H1 (cell line): ENCODE measurements around the gene RSBN1. TPM values are rescaled to one million over a fixed set of nuclear protein-coding genes. Genes with fewer than 3 reads are reported as not detected.

Experiments
- CTCF ChIA-PET: fragments of 300-600 bp; sonication (Branson Sonifier 250); formaldehyde crosslinking; loops from one replicate; lab custom pipeline; 2021; ENCODE audit not compliant: partially characterized antibody; lab: Charles Lee
- POLR2A ChIA-PET: fragments of 300-600 bp; sonication (Branson Sonifier 250); formaldehyde crosslinking; loops from one replicate; lab custom pipeline; 2021; ENCODE audit warnings: inconsistent platforms; ENCODE audit not compliant: partially characterized antibody; lab: Charles Lee
- DNase-seq, 2 experiments: peaks; one replicate each; pipeline versions ENCODE4 v3.0.0 to v3.0.0-alpha.2; 2010 to 2022; ENCODE audit warnings: low spot score in 2 of 2, low read depth in 1 of 2, mixed read lengths in 1 of 2
- FAIRE-seq: peaks from 2 replicates; lab custom pipeline; 2011; peaks lifted over from hg19 to GRCh38; lab: Jason Lieb, UNC
- H2AFZ ChIP-seq: 2 replicates; pipeline ENCODE4 v1.8.1; 2012; ENCODE audit warnings: low read length, inconsistent platforms
- H2AK5ac ChIP-seq: 2 replicates; pipeline ENCODE4 v1.6.1; 2013; ENCODE audit warnings: low read depth, low read length
- H2BK120ac ChIP-seq: replicated peaks from 2 replicates; pipeline ENCODE3; 2013; ENCODE audit warnings: low read depth, low read length, inconsistent platforms
- H2BK12ac ChIP-seq: 2 replicates; pipeline ENCODE4 v1.6.1; 2013; ENCODE audit warnings: low read depth, low read length
- H2BK15ac ChIP-seq: 2 replicates; pipeline ENCODE4 v1.6.1; 2013; ENCODE audit warnings: low read length
- H2BK20ac ChIP-seq: 2 replicates; pipeline ENCODE4 v1.6.1; 2013; ENCODE audit warnings: low read length
- H2BK5ac ChIP-seq: 2 replicates; pipeline ENCODE4 v1.6.1; 2013; ENCODE audit warnings: low read depth, low read length
- H3K14ac ChIP-seq: 2 replicates; pipeline ENCODE4 v1.6.1; 2013; ENCODE audit warnings: inconsistent platforms; ENCODE audit not compliant: insufficient read length
- H3K18ac ChIP-seq: 2 replicates; pipeline ENCODE4 v1.6.1; 2013; ENCODE audit warnings: low read length; ENCODE audit errors: extremely low read depth
- H3K23ac ChIP-seq: 2 replicates; pipeline ENCODE4 v1.6.1; 2013; ENCODE audit warnings: inconsistent platforms; ENCODE audit not compliant: insufficient read length
- H3K23me2 ChIP-seq: 2 replicates; pipeline ENCODE4 v1.6.1; 2013; ENCODE audit warnings: low read depth, low read length
- H3K27ac ChIP-seq: 2 replicates; pipeline ENCODE4 v1.6.1; 2011; ENCODE audit warnings: low read depth, low read length, inconsistent platforms
- H3K27me3 ChIP-seq, 4 experiments: replicated peaks in 1 of 4; 1 replicate in 1 of 4; 2 replicates in 3 of 4; pipeline versions ENCODE4 v1.6.1 to v1.8.1; 2011 to 2013; ENCODE audit warnings: low read length in 3 of 4, mild to moderate bottlenecking in 3 of 4, inconsistent platforms in 2 of 4, mixed read lengths in 2 of 4, moderate library complexity in 1 of 4; ENCODE audit not compliant: control insufficient read depth in 3 of 4, insufficient read depth in 3 of 4; ENCODE audit errors: extremely low read depth in 1 of 4
- H3K36me3 ChIP-seq, 4 experiments: 2 replicates each; pipeline versions ENCODE4 v1.6.1 to v1.8.1; 2011 to 2013; ENCODE audit warnings: mild to moderate bottlenecking in 4 of 4, low read length in 3 of 4, moderate library complexity in 2 of 4, control low read depth in 1 of 4, inconsistent platforms in 1 of 4; ENCODE audit not compliant: insufficient read depth in 4 of 4, control insufficient read depth in 2 of 4
- H3K4ac ChIP-seq: replicated peaks from 2 replicates; pipeline ENCODE3; 2013; ENCODE audit warnings: low read length, low read depth, mixed read lengths, inconsistent platforms; ENCODE audit not compliant: insufficient read length
- H3K4me1 ChIP-seq, 4 experiments: replicated peaks in 1 of 4; 1 replicate in 1 of 4; 2 replicates in 3 of 4; pipeline versions ENCODE4 v1.6.1 to v1.8.1; 2011 to 2013; ENCODE audit warnings: low read length in 3 of 4, inconsistent platforms in 2 of 4, mixed read lengths in 1 of 4; ENCODE audit not compliant: insufficient read depth in 4 of 4, control insufficient read depth in 3 of 4
- H3K4me2 ChIP-seq, 2 experiments: 2 replicates each; pipeline versions ENCODE4 v1.6.1 to v1.8.1; 2011 to 2013; ENCODE audit warnings: low read depth in 2 of 2, low read length in 2 of 2, control low read depth in 1 of 2, inconsistent platforms in 1 of 2, mild to moderate bottlenecking in 1 of 2; ENCODE audit not compliant: insufficient read depth in 1 of 2
- H3K4me3 ChIP-seq, 4 experiments: fragments of 200-600, 300-600 bp in 1 of 4; sonication (generic), shearing (Covaris generic), sonication (Bioruptor Twin) in 1 of 4; 2 replicates each; pipeline versions ENCODE4 v1.5.1 to v1.8.1; 2011 to 2016; ENCODE audit warnings: low read length in 4 of 4, low read depth in 3 of 4, control low read depth in 2 of 4, inconsistent platforms in 2 of 4, mild to moderate bottlenecking in 2 of 4, mixed read lengths in 1 of 4, moderate library complexity in 1 of 4; ENCODE audit not compliant: insufficient read depth in 2 of 4; ENCODE audit errors: extremely low read depth in 1 of 4
- H3K56ac ChIP-seq: replicated peaks from 2 replicates; pipeline ENCODE3; 2013; ENCODE audit warnings: low read depth, mild to moderate bottlenecking, mixed read lengths, low read length, inconsistent platforms; ENCODE audit not compliant: insufficient read length
- H3K79me1 ChIP-seq: 2 replicates; pipeline ENCODE4 v1.6.1; 2013; ENCODE audit warnings: low read depth, low read length, control low read depth
- H3K79me2 ChIP-seq, 2 experiments: 2 replicates each; pipeline versions ENCODE4 v1.6.1 to v1.8.1; 2012 to 2013; ENCODE audit warnings: low read length in 2 of 2, mild to moderate bottlenecking in 2 of 2, inconsistent platforms in 1 of 2; ENCODE audit not compliant: insufficient read depth in 2 of 2, control insufficient read depth in 1 of 2
- H3K9ac ChIP-seq, 4 experiments: replicated peaks in 1 of 4; 1 replicate in 1 of 4; 2 replicates in 3 of 4; pipeline versions ENCODE4 v1.6.1 to v1.8.1; 2011 to 2013; ENCODE audit warnings: low read depth in 3 of 4, low read length in 3 of 4, control low read depth in 2 of 4, mild to moderate bottlenecking in 2 of 4, moderate library complexity in 2 of 4, inconsistent platforms in 1 of 4; ENCODE audit errors: extremely low read depth in 1 of 4
- H3K9me3 ChIP-seq, 2 experiments: 2 replicates each; pipeline versions ENCODE4 v1.6.1 to v1.8.1; 2012 to 2013; ENCODE audit warnings: mild to moderate bottlenecking in 2 of 2, moderate library complexity in 2 of 2, control low read depth in 1 of 2, inconsistent platforms in 1 of 2, low read depth in 1 of 2, low read length in 1 of 2, mixed read lengths in 1 of 2; ENCODE audit not compliant: insufficient read depth in 2 of 2
- H4K20me1 ChIP-seq, 2 experiments: replicated peaks in 1 of 2; 2 replicates each; pipeline versions ENCODE3 to v1.8.1; 2011 to 2013; ENCODE audit warnings: inconsistent platforms in 2 of 2, low read length in 2 of 2, mild to moderate bottlenecking in 1 of 2; ENCODE audit not compliant: insufficient read depth in 2 of 2, control insufficient read depth in 1 of 2
- H4K5ac ChIP-seq: 2 replicates; pipeline ENCODE4 v1.6.1; 2013; ENCODE audit warnings: low read length, low read depth, mixed read lengths, inconsistent platforms; ENCODE audit not compliant: insufficient read length
- H4K8ac ChIP-seq: 2 replicates; pipeline ENCODE4 v1.8.0; 2013; ENCODE audit warnings: mild to moderate bottlenecking, moderate library complexity, low read length, inconsistent platforms; ENCODE audit not compliant: insufficient read depth; ENCODE audit errors: extremely low read depth
- H4K91ac ChIP-seq: replicated peaks from 2 replicates; pipeline ENCODE3; 2013; ENCODE audit warnings: low read length, mixed read lengths, inconsistent platforms; ENCODE audit not compliant: insufficient read length
- ATF2 ChIP-seq: IDR thresholded peaks from 2 replicates; pipeline ENCODE4 v1.6.1; 2012; ENCODE audit warnings: low read length, inconsistent platforms
- CHD1 ChIP-seq: IDR thresholded peaks from 2 replicates; pipeline ENCODE4 v1.6.1; 2012; ENCODE audit warnings: low read depth, low read length, improper control_type of control experiment
- HDAC2 ChIP-seq, 2 experiments: fragments of 300-600 bp in 1 of 2; sonication (generic) in 1 of 2; IDR thresholded peaks; 2 replicates each; pipeline ENCODE4 v1.6.1; 2011 to 2012; ENCODE audit warnings: low read depth in 2 of 2, low read length in 2 of 2, mild to moderate bottlenecking in 2 of 2, moderate library complexity in 2 of 2, borderline replicate concordance in 1 of 2, inconsistent platforms in 1 of 2
- KDM1A ChIP-seq: fragments of 200-600, 300-600 bp; sonication (generic); IDR thresholded peaks from 2 replicates; pipeline ENCODE4 v1.7.1; 2016; ENCODE audit warnings: mild to moderate bottlenecking, low read length, borderline replicate concordance
- KDM4A ChIP-seq: IDR thresholded peaks from one replicate; pipeline ENCODE4 v1.7.1; 2012; ENCODE audit warnings: low read depth, mild to moderate bottlenecking, moderate library complexity, low read length, inconsistent platforms; ENCODE audit not compliant: severe bottlenecking
- MAFK ChIP-seq: IDR thresholded peaks from 2 replicates; pipeline ENCODE4 v1.6.1; 2012; ENCODE audit warnings: low read depth, mild to moderate bottlenecking, improper control_type of control experiment, low read length
- POLR2AphosphoS5 ChIP-seq: IDR thresholded peaks from 2 replicates; pipeline ENCODE4 v1.6.1; 2011; ENCODE audit warnings: low read depth, low read length
- RXRA ChIP-seq: IDR thresholded peaks from 2 replicates; pipeline ENCODE4 v1.6.1; 2011; ENCODE audit warnings: low read depth, mild to moderate bottlenecking, low read length, moderate library complexity; ENCODE audit not compliant: insufficient read depth
- SAP30 ChIP-seq: fragments of 300-600 bp; sonication (generic); IDR thresholded peaks from 2 replicates; pipeline ENCODE4 v1.7.1; 2012; ENCODE audit warnings: low read length, moderate library complexity, mild to moderate bottlenecking, inconsistent platforms; ENCODE audit not compliant: insufficient read depth, insufficient replicate concordance
- SP1 ChIP-seq: IDR thresholded peaks from 2 replicates; pipeline ENCODE4 v1.6.1; 2011; ENCODE audit warnings: low read depth, low read length
- SP2 ChIP-seq: IDR thresholded peaks from 2 replicates; pipeline ENCODE4 v1.6.1; 2012; ENCODE audit warnings: mild to moderate bottlenecking, low read length, inconsistent platforms
- TCF12 ChIP-seq: IDR thresholded peaks from 2 replicates; pipeline ENCODE4 v1.6.1; 2011; ENCODE audit warnings: low read depth, mild to moderate bottlenecking, low read length
- TEAD4 ChIP-seq: IDR thresholded peaks from 2 replicates; pipeline ENCODE4 v1.6.1; 2012; ENCODE audit warnings: low read depth, low read length, inconsistent platforms, mixed read lengths
- WGBS, 2 experiments: shearing (Covaris generic) in 1 of 2; methylation state at CpG; one replicate each; pipeline versions ENCODE4 v1.1.6 to v1.1.7; 2013 to 2015; ENCODE audit warnings: low lambda C conversion rate in 2 of 2, mixed read lengths in 2 of 2, inconsistent platforms in 1 of 2, low coverage in 1 of 2, missing lambda C conversion rate in 1 of 2; ENCODE audit not compliant: insufficient replicate concordance in 2 of 2, insufficient coverage in 1 of 2, insufficient read length in 1 of 2; ENCODE audit errors: extremely low coverage in 1 of 2, missing lambda C conversion rate in 1 of 2; 5-methylcytosine and 5-hydroxymethylcytosine counted together
- polyA plus RNA-seq, 7 experiments: library from polyadenylated mRNA; depleted of rRNA in 3 of 7; stranded (reverse) in 5 of 7; unstranded in 2 of 7; fragments of >200 nt in 5 of 7; fragments of 200-250 nt in 2 of 7; gene quantifications; 1 replicate in 5 of 7; 2 replicates in 1 of 7; 4 replicates in 1 of 7; pipeline versions ENCODE4 v1.2.1 to v1.2.3, GENCODE V29; 2011 to 2013; ENCODE audit warnings: missing spikeins in 2 of 7, mixed read lengths in 2 of 7
- total RNA-seq: library from RNA; stranded (reverse); fragmentation: NEBNext Ultra II Directional; extraction: Animal tissue kit (Norgen Biotek cat#: 25700); gene quantifications from 2 replicates; pipeline ENCODE4 v1.2.1, GENCODE V29; 2021

RSBN1 gene
- total and polyA plus RNA-seq, 2 of the 8 experiments (the other 6 are each of a cell fraction or from before 2014, with no cell fraction given), result 4.2 to 17.6 TPM

- POLR2A ChIA-PET, result interaction anchor here (0.8 kb wide), 1 partner anchor 20 kb away, joined by 5 read pairs; the partner anchor contains the start of gene RSBN1
- CTCF ChIA-PET, result interaction anchor here (0.6 kb wide), 1 partner anchor 240 kb away, joined by 3 read pairs; no protein-coding TSS in a partner anchor
- Histone ChIP-seq H3K9ac (no peak overlapping the region), H3K4me1 (no peaks in the 10 kb centered on the region), H4K91ac (no peak overlapping the region), H2AK5ac (no peak overlapping the region), H2BK12ac (no peak overlapping the region), H2BK20ac (no peak overlapping the region), H3K9me3 (no peaks in the 10 kb centered on the region), H3K18ac (no peak overlapping the region), H3K27me3 (no peaks in the 10 kb centered on the region), H3K4me3 (no peak overlapping the region), H3K36me3 (peaks cover 0 to 14% (median 4%) of the 10 kb centered on the region in 4 experiments; a peak in 4 of 8 replicates), H3K23ac (no peak overlapping the region), H3K14ac (no peak overlapping the region), H4K8ac (no peak overlapping the region), H2AFZ (no peak overlapping the region), H3K23me2 (no peaks in the 10 kb centered on the region), H3K56ac (no peak overlapping the region), H3K27ac (no peak overlapping the region), H2BK5ac (no peak overlapping the region), H3K4ac (no peak overlapping the region), H3K79me1 (no peaks in the 10 kb centered on the region), H4K20me1 (peaks cover 2 to 9% of the 10 kb centered on the region in 2 experiments), H3K4me2 (no peak overlapping the region), H3K79me2 (peaks cover 0 to 13% of the 10 kb centered on the region in 2 experiments; a peak in 1 of 4 replicates), H2BK120ac (no peak overlapping the region), H4K5ac (no peak overlapping the region), H2BK15ac (no peak overlapping the region)
- FAIRE-seq (no peak), DNase-seq (no peak)
- WGBS, 2 experiments, result 85% methylated on average over 1 of the region's 1 CpG; no CpG with 5 or more reads in 1 of the 2 experiments
- TF ChIP-seq SAP30 (no peak), SP1 (no peak), SP2 (no peak), TEAD4 (no peak), POLR2AphosphoS5 (no peak), HDAC2 (IDR thresholded peaks at IDR 0.05; ENCODE audit: borderline replicate concordance in 1 of 2, low read depth in 2 of 2, low read length in 2 of 2) (no peak), KDM1A (no peak), ATF2 (no peak), MAFK (no peak), CHD1 (no peak), TCF12 (no peak), RXRA (no peak), KDM4A (no peak)
Measured at GRCh38 chr1:113792986-113793385, 19.3 kb downstream of the RSBN1 start.
